GM21367 (cell line): ENCODE results near the gene LYZL1.
"Not testable (repeated sequence)": the region's sequence is repeated elsewhere in the genome, so short reads cannot be mapped to it uniquely, and the experiment has no call there.

Experiments used
- ATAC-seq: cut with Tn5 transposase; IDR thresholded peaks from one replicate; pipeline ENCODE4 v1.9.1; 2021; ENCODE audit not compliant: unreplicated experiment

LYZL1 gene

GRCh38 chr10:29326886-29327745 lies 38.2 kb downstream of the LYZL1 start:
- no peak for ATAC-seq

DNA sequence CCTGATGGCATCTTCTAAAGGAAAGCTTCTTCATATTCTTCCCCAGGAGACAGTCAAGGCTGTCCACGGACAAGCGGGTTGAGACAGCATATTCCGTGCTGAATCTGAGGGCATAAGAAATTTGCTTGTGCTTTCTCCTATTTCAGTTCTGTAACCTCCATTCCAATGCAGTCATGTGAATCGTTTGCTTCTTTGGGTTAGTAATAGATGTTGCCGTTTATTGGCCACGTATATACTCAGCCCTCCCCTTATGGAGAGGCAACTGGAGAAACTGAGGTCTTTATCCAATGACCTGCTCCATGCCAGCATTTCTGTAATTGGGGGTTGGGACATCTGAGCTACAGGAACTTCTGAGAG lies 38.9 kb downstream of the LYZL1 start:
- no peak for ATAC-seq

GRCh38 chr10:29328983-29329382 lies 40.1 kb downstream of the LYZL1 start:
- ATAC-seq: no peak

- ATAC-seq: no peak
Measured at GRCh38 chr10:29329420-29329819, 40.5 kb downstream of the LYZL1 start.

- no peak for ATAC-seq
Measured at GRCh38 chr10:29332061-29332760, 43.3 kb downstream of the LYZL1 start.

GRCh38 chr10:29332761-29333148 lies 43.9 kb downstream of the LYZL1 start:
- ATAC-seq: no peak

GRCh38 chr10:29337526-29337925 lies 48.7 kb downstream of the LYZL1 start:
- ATAC-seq: not testable (repeated sequence)

DNA sequence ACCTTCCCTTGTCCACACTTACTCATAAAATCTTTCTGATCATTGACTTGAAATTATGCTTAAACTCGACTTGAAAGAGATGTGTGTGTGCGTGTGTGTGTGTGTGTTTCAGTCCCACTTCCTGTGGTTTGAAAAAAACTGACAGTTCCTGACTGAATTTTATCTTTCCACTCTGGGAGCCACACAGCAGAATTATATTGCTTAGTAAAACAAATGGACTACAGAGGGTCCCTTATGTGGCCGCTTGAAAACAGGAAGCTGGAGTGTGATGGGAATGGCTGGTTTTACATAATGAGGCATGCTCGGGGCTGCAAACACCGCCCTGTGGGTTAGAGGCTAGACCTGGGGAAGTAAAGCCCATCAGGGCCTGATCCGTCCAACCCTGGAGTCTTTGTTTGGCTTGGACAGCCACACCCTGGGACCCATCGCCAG lies 54.8 kb downstream of the LYZL1 start:
- ATAC-seq: no peak

- ATAC-seq: no peak
Measured at GRCh38 chr10:29344073-29344820, 55.4 kb downstream of the LYZL1 start.

- no peak for ATAC-seq
Measured at GRCh38 chr10:29345144-29345909, 56.5 kb downstream of the LYZL1 start.

DNA sequence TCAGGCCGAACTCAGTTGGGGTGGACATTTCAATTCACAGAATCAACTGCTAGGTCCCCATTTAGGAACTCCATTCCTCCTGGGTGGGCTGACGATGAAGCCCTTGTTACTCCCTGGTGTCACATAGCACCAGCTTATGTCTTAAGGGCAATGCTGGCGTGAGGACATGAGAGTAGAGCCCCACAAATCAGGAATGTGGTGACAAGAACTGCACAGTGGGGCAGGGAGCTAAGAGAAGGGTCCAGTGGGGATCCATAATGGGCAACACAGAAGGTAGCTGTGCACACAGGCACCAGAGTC lies 57.0 kb downstream of the LYZL1 start:
- no peak for ATAC-seq

DNA sequence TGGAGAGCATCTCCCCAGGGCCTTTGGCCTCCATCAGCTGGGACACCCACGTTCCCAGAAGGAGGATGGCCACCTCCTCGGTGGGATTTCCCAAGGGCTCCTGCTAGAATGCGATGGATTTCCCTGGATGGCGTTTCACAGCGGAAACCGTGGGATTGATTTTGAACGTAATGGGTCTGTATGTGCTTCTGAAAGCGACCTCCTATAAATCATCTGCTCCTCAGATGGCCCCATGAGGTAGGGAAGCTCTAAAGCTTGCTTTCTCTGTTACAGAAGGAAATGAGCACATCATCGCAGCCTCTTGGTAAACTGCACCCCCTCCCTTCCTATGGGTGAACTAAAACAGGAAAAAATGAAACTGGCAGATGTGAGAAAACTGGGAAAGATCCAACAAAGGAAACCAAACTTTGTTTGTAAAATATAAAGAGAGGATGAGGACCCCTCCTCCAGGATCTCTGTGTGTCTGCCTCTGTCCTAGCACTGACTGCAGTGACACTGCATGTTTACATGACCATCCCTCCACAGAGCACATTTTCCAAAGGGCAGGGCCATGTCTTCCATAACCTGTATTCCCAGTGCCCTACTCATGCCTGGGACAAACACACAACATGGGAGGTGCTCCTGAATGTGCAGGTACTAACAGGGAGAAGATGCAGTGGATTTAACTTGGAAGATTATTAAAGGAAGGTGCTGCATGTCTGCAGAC lies 57.6 kb downstream of the LYZL1 start:
- no peak for ATAC-seq

- ATAC-seq: no peak
Measured at GRCh38 chr10:29348836-29349235, 60.0 kb downstream of the LYZL1 start.

- no peak for ATAC-seq
Measured at GRCh38 chr10:29353305-29353704, 64.4 kb downstream of the LYZL1 start.

GRCh38 chr10:29353887-29354561 lies 65.2 kb downstream of the LYZL1 start:
- no peak for ATAC-seq

DNA sequence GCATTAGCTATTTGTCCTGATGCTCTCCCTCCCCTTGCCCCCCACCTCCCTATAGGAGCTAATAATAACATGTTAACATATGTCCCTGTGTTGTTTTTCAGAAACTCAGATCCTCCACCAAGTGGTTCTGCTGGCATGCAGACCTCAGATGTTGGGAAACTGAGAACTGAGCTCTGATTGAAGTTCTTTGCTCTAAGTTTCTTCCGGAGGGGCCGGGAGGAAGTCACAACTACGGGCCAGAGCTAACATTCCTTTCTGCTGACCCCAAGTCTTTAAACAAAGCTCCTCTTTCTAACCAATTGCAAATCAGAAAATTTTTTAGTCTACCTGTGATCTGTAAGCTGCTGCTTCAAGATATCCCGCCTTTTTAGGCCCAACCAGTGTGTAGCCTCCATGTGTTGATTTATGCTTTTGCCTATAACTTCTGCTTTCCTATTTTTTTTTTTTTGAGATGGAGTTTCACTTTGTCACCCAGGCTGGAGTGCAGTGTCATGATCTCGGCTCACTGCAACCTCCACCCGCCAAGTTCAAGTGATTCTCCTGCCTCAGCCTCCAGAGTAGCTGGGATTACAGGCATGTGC lies 66.6 kb downstream of the LYZL1 start:
- ATAC-seq: no peak

- no peak for ATAC-seq
Measured at GRCh38 chr10:29356931-29357330, 68.1 kb downstream of the LYZL1 start.

GRCh38 chr10:29358010-29358616 lies 69.2 kb downstream of the LYZL1 start:
- no peak for ATAC-seq

GRCh38 chr10:29360215-29360853 lies 71.5 kb downstream of the LYZL1 start:
- ATAC-seq: not testable (repeated sequence)
